MM.1S (cell line): ENCODE measurements around the gene DPYSL5.

Experiments used
- CTCF ChIP-seq: fragments of 300-600 bp; sonication (generic); IDR thresholded peaks from 2 replicates; pipeline ENCODE4 v1.5.1; 2016; ENCODE audit warnings: antibody characterized with exemption, low read length, mixed read lengths
- EZH2 ChIP-seq: fragments of 300-600 bp; sonication (generic); optimal IDR thresholded peaks from 2 replicates; pipeline ENCODE3; 2017; ENCODE audit warnings: low read depth, mild to moderate bottlenecking, antibody characterized with exemption, low read length, mixed read lengths
- EZH2phosphoT487 ChIP-seq: fragments of 300-600 bp; sonication (generic); IDR thresholded peaks from 2 replicates; pipeline ENCODE4 v1.6.1; 2018; ENCODE audit warnings: antibody characterized with exemption, low read length

- no peak for TF ChIP-seq CTCF
- no peak for TF ChIP-seq EZH2
- no peak for TF ChIP-seq EZH2phosphoT487
These were observed 36.7 kb upstream of the DPYSL5 start for GRCh38 chr2:26811261-26811660.
